Stimulated activated CD4-positive, alpha-beta T cell treated with anti-CD3 and anti-CD28 coated beads, TNF-alpha, amount 100 ng/mL, for 1 hour (primary cell): ENCODE measurements around the gene ERC2.

Experiments
- DNase-seq, 3 donors: peaks; one replicate each; pipeline ENCODE4 v3.0.0-alpha.2; 2020; ENCODE audit warnings: low read depth in 3 of 3, low spot score in 1 of 3

ERC2 gene

GRCh38 chr3:56260262-56260661 is 208.0 kb downstream of the ERC2 start:
- DNase-seq, result no peak

GRCh38 chr3:56257826-56258225 is 210.4 kb downstream of the ERC2 start:
- DNase-seq, result no peak

DNA sequence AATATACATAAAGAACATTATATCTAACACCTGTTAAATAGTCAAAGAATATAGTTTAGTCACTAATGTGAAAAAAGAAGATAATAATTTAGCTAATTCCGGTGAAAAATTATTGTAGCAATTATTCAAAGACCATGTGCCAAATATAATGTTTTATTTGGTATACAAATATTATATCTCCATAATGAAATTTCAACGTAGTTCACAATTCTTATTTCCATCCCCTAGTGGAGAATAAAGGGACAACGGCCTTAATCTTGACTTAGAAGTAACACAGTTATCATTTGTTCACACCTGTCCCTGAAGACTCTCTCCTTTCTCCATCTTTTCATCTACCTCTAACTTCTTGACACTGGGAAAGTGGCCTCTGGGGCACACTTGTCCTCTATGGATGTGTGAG is 213.4 kb downstream of the ERC2 start:
- DNase-seq, result no peak

GRCh38 chr3:56253941-56254665 is 214.2 kb downstream of the ERC2 start:
- no peak for DNase-seq

DNA sequence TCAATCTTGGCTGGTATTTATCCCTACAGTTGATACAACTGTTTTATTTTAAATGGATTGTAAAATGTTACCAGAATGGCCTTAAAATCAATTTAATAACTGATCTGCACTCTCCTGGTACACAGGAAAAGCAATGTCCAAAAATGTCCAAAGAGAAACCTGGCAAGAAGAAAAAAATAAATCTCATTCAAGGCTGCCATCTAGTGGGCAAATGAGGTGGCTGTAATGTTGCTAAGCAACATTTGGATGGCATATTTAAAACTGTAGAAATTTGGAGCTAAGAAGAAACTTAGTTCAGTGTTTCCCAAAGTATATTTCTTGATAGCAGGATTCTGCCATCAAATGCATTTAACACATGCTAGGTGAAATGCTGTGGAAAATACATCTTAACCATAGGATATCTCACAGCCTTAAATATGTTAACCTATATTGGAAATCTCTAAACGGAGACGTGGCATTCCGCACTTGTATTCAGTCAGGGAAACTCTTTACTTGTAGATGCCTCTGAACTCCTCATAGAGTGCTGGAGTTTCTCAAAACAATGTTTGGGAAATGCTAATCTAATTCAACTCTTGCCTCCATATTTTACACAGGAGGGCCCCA is 216.8 kb downstream of the ERC2 start:
- DNase-seq, result no peak

GRCh38 chr3:56248021-56248420 is 220.2 kb downstream of the ERC2 start:
- DNase-seq, result no peak

- DNase-seq, result no peak
These were observed 230.0 kb downstream of the ERC2 start for GRCh38 chr3:56238299-56238698.

GRCh38 chr3:56233742-56234141 is 234.5 kb downstream of the ERC2 start:
- no peak for DNase-seq

GRCh38 chr3:56229311-56229710 is 239.0 kb downstream of the ERC2 start:
- no peak for DNase-seq

GRCh38 chr3:56222866-56223265 is 245.4 kb downstream of the ERC2 start:
- no peak for DNase-seq

GRCh38 chr3:56219894-56220805 is 248.1 kb downstream of the ERC2 start:
- no peak for DNase-seq

DNA sequence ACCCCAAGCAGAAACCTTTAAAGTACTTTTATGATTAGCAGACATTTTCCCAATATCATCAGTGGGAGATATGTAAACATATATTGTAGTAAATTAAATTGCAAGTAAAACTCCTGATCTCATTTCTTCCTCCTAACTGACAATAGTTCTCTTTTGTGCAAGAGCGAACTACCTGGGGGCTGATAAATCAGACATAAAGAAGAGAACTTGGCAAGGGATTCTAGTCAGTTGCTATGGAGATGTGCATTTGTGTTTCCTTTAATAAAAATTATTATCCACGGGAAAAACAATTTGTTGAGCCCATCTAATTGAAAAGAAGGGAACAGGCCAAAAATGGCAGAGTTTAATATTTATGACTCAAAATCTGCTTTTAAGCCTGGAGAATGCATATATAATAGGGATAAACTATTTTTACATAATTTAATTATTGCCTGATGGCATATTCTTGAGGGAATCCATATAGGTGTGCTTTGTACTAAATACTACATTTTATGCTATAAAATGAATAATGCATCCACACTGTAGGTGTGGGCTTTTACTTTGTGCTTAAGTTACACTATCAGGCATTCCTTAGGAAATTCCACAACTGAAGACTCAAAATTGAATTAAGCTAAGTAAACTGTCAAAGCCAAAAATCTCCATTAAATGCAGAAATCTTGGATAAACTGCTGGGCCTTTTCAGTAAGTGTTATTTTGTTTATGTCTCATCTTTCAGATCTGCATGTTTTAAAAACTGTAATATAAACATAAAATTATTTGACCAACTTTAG is 258.1 kb downstream of the ERC2 start:
- no peak for DNase-seq

DNA sequence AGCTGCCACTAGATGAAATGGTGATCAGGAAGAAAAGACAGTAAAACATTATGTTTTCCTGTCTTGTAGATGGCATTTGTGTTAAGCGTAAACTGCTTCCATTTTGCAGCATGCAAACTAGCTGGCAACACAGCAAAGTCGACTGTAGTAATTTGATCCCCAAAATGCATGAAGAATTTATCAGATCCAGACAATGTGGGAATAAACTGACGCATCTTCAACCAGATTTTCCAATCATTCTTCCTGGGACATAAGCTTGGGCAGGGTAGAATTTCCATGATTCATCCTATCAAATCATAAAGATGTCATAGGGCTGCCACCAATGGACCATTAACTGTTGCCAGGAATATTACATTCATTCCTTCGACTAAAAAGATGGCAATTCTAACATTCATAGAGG is 260.3 kb downstream of the ERC2 start:
- no peak for DNase-seq

- no peak for DNase-seq
These were observed 262.9 kb downstream of the ERC2 start for GRCh38 chr3:56205406-56205805.

GRCh38 chr3:56202997-56203396 is 265.3 kb downstream of the ERC2 start:
- no peak for DNase-seq

- no peak for DNase-seq
These were observed 266.9 kb downstream of the ERC2 start for GRCh38 chr3:56201407-56201806.

GRCh38 chr3:56200251-56200650 is 268.0 kb downstream of the ERC2 start:
- no peak for DNase-seq

GRCh38 chr3:56197991-56198390 is 270.3 kb downstream of the ERC2 start:
- no peak for DNase-seq

DNA sequence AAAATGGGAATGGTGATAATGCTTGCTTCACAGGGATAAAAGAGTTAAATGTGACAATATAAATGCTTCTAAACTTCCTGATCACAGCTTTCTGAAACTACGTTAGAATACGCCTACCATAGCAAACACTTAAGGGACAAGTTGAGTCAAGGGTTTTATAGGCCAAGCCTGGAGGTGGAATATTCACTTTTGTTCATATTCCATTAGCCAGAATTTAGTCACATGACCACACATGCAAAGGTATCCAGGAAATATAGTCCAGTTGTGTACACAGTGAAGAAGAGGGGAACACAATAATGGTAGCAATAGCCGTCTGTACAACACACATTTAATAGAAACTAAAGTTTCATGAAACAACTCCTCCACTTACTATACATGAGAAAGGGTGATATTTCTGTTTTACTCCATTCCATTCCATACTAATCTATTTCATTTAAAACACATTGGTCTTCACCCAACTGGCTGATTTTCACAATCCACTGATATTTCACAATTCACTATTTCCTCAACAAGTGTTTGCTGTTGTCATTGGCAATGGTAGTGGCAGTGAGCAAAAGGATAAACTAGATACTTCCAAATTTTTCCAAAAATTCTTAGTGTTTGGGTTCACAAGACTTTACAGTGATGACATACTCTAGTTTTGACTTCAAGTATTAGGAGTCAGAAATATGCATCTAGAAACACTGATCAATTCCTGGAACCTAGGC is 270.9 kb downstream of the ERC2 start:
- no peak for DNase-seq

GRCh38 chr3:56196700-56197099 is 271.6 kb downstream of the ERC2 start:
- DNase-seq, result no peak

GRCh38 chr3:56193519-56193918 is 274.7 kb downstream of the ERC2 start:
- no peak for DNase-seq
